PC-9 (cell line): ENCODE data around the gene C9.

Experiments used
- EZH2 ChIP-seq: fragments of 200-600 bp; sonication (generic); IDR thresholded peaks from 2 replicates; pipeline ENCODE4 v1.8.0; 2017; ENCODE audit warnings: antibody characterized with exemption, low read depth
- TF ChIP-seq, protein P1 (sequence below): fragments of 200-600 bp; sonication (generic); conservative IDR thresholded peaks from 2 replicates; pipeline ENCODE4 v1.6.1; 2017; ENCODE audit warnings: mixed run types, antibody characterized with exemption, mild to moderate bottlenecking, moderate library complexity

DNA sequence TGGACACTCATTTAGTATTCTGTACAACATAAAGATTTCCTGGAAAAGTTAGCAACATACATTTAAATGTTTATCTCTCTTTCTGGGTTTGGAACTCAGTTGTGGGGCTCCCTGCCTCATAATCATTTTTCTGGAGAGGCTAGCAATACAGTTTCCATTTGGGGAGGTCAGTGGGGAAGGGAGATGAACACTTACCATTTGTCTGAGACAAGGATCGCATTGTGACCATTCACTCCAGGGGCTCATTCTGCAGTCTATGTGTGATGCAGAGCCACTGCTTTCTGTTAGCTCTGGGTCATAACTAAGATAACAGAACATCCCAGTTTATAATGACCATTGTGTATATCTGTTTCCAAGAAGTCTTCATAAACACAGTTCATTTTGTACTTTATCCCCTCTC, 22.4 kb downstream of the C9 start:
- TF ChIP-seq, protein P1, sequence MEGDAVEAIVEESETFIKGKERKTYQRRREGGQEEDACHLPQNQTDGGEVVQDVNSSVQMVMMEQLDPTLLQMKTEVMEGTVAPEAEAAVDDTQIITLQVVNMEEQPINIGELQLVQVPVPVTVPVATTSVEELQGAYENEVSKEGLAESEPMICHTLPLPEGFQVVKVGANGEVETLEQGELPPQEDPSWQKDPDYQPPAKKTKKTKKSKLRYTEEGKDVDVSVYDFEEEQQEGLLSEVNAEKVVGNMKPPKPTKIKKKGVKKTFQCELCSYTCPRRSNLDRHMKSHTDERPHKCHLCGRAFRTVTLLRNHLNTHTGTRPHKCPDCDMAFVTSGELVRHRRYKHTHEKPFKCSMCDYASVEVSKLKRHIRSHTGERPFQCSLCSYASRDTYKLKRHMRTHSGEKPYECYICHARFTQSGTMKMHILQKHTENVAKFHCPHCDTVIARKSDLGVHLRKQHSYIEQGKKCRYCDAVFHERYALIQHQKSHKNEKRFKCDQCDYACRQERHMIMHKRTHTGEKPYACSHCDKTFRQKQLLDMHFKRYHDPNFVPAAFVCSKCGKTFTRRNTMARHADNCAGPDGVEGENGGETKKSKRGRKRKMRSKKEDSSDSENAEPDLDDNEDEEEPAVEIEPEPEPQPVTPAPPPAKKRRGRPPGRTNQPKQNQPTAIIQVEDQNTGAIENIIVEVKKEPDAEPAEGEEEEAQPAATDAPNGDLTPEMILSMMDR: no peak
- TF ChIP-seq EZH2: no peak
